OCI-LY7 (cell line): ENCODE data around the gene FBXL3. TPM values are rescaled to one million over a fixed set of nuclear protein-coding genes. Genes with fewer than 3 reads are reported as not detected.
A peak's percentile ranks its signal among the peaks of the same experiment; 100 is the strongest.

Source experiments
- Bru-seq: library from RNA; stranded (reverse); fragments of 400-500 nt; gene quantifications from one replicate; lab custom pipeline; 2021; lab: Mats Ljungman, UMichigan
- BruChase-seq, 2 experiments: library from RNA; stranded (reverse); fragments of 400-500 nt; gene quantifications; one replicate each; lab custom pipeline; 2021; lab: Mats Ljungman, UMichigan
- BruUV-seq: library from RNA; stranded (reverse); fragments of 400-500 nt; replicated peaks from 2 replicates; lab custom pipeline; 2021; lab: Mats Ljungman, UMichigan
- CTCF ChIA-PET: fragments of 300-600 bp; sonication (Branson Sonifier 250); formaldehyde crosslinking; loops from one replicate; lab custom pipeline; 2022; ENCODE audit warnings: antibody characterized with exemption; ENCODE audit not compliant: unreplicated experiment; lab: Charles Lee
- POLR2A ChIA-PET: fragments of 300-600 bp; sonication (Branson Sonifier 250); formaldehyde crosslinking; loops from one replicate; lab custom pipeline; 2022; ENCODE audit warnings: antibody characterized with exemption; lab: Charles Lee
- DNase-seq: peaks from one replicate; pipeline ENCODE4 v3.0.0-alpha.2; 2015; ENCODE audit warnings: low spot score
- H2AFZ ChIP-seq: fragments of 200-600 bp; sonication (generic), shearing (Covaris generic); 2 replicates; pipeline ENCODE4 v1.6.1; 2014; ENCODE audit warnings: mild to moderate bottlenecking, antibody characterized with exemption, low read length, moderate library complexity
- H3K27ac ChIP-seq: fragments of 200-600 bp; sonication (generic); 2 replicates; pipeline ENCODE4 v1.5.1; 2014; ENCODE audit warnings: mixed run types, low read depth, mild to moderate bottlenecking, moderate library complexity, low read length, inconsistent platforms; ENCODE audit not compliant: poor library complexity, severe bottlenecking
- H3K36me3 ChIP-seq: fragments of 200-600 bp; sonication (generic); 2 replicates; pipeline ENCODE4 v1.6.1; 2014; ENCODE audit warnings: mild to moderate bottlenecking, antibody characterized with exemption, low read length, moderate library complexity, mixed read lengths; ENCODE audit not compliant: insufficient read depth
- H3K4me1 ChIP-seq: fragments of 200-600 bp; sonication (generic); 2 replicates; pipeline ENCODE4 v1.5.1; 2014; ENCODE audit warnings: mild to moderate bottlenecking, low read length; ENCODE audit not compliant: insufficient read depth, poor library complexity, severe bottlenecking
- H3K4me2 ChIP-seq: fragments of 200-600 bp; sonication (generic); 2 replicates; pipeline ENCODE4 v1.6.1; 2014; ENCODE audit warnings: mild to moderate bottlenecking, low read length
- H3K4me3 ChIP-seq: fragments of 200-600 bp; sonication (generic); 2 replicates; pipeline ENCODE4 v1.5.1; 2014; ENCODE audit warnings: mild to moderate bottlenecking, low read depth, low read length; ENCODE audit not compliant: poor library complexity, severe bottlenecking
- H3K79me2 ChIP-seq: fragments of 200-600 bp; sonication (generic); 2 replicates; pipeline ENCODE4 v1.6.1; 2016; ENCODE audit warnings: low read depth, mild to moderate bottlenecking, low read length, moderate library complexity, mixed read lengths; ENCODE audit not compliant: insufficient read depth
- H3K9me2 ChIP-seq: fragments of 200-600 bp; sonication (generic); 2 replicates; pipeline ENCODE4 v1.6.1; 2016; ENCODE audit warnings: mild to moderate bottlenecking, low read length, mixed read lengths; ENCODE audit not compliant: insufficient read depth
- H3K9me3 ChIP-seq: fragments of 200-600 bp; sonication (generic); 2 replicates; pipeline ENCODE4 v1.6.1; 2014; ENCODE audit warnings: mild to moderate bottlenecking, mixed run types, low read length, mixed read lengths
- H4K20me1 ChIP-seq: fragments of 200-600 bp; sonication (generic); 2 replicates; pipeline ENCODE4 v1.6.1; 2014; ENCODE audit warnings: mild to moderate bottlenecking, antibody characterized with exemption, low read length, moderate library complexity, mixed read lengths; ENCODE audit not compliant: insufficient read depth
- EZH2phosphoT487 ChIP-seq: fragments of 200-600 bp; sonication (generic); IDR thresholded peaks from 2 replicates; pipeline ENCODE4 v1.6.1; 2018; ENCODE audit warnings: low read depth, borderline replicate concordance, mild to moderate bottlenecking, mixed run types, antibody characterized with exemption, low read length, moderate library complexity, mixed read lengths
- intact Hi-C: fragments of 100-400 bp; cut with micrococcal nuclease; formaldehyde crosslinking; loops from one replicate; pipeline ENCODE4 v1.10.0; 2022; ENCODE audit not compliant: unreplicated experiment
- long read RNA-seq: library from polyadenylated mRNA; stranded (forward); transcript quantifications from one replicate; pipeline ENCODE4 v2.0.0, GENCODE V29; 2022
- total RNA-seq, 2 experiments: library from RNA; depleted of rRNA in 1 of 2; stranded (reverse); fragments of >200 nt in 1 of 2; shearing (Covaris generic) in 1 of 2; gene quantifications; 2 replicates each; pipeline ENCODE4 v1.2.3, GENCODE V29; 2014 to 2022
- TF ChIP-seq, protein P1 (sequence below): fragments of 200-600 bp; sonication (generic); conservative IDR thresholded peaks from 2 replicates; pipeline ENCODE4 v1.5.1; 2014; ENCODE audit warnings: mild to moderate bottlenecking, antibody characterized with exemption, low read length, moderate library complexity, mixed read lengths

The FBXL3 gene, protein sequence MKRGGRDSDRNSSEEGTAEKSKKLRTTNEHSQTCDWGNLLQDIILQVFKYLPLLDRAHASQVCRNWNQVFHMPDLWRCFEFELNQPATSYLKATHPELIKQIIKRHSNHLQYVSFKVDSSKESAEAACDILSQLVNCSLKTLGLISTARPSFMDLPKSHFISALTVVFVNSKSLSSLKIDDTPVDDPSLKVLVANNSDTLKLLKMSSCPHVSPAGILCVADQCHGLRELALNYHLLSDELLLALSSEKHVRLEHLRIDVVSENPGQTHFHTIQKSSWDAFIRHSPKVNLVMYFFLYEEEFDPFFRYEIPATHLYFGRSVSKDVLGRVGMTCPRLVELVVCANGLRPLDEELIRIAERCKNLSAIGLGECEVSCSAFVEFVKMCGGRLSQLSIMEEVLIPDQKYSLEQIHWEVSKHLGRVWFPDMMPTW
- total RNA-seq (2014; rRNA removed; shearing (Covaris generic)) (21.6 and 23.4 TPM in 2 replicates), total RNA-seq (2022) (24.7 and 25.1 TPM in 2 replicates), Bru-seq, nascent RNA (percentile 89 among the genes with signal in this experiment), BruChase-seq, experiment 1, labeled RNA remaining after a 6-hour chase (percentile 70 among the genes with signal in this experiment), BruChase-seq, experiment 2, labeled RNA remaining after a 2-hour chase (percentile 91 among the genes with signal in this experiment)
- long read RNA-seq, transcript FBXL3-201 (5 exons, 3,503 nt), result major isoform, 51 of 76 reads
- long read RNA-seq, partial matches to known transcripts, result 3 of 76 reads
- long read RNA-seq, other reads (novel, unspliced or antisense), result 22 of 76 reads

DNA sequence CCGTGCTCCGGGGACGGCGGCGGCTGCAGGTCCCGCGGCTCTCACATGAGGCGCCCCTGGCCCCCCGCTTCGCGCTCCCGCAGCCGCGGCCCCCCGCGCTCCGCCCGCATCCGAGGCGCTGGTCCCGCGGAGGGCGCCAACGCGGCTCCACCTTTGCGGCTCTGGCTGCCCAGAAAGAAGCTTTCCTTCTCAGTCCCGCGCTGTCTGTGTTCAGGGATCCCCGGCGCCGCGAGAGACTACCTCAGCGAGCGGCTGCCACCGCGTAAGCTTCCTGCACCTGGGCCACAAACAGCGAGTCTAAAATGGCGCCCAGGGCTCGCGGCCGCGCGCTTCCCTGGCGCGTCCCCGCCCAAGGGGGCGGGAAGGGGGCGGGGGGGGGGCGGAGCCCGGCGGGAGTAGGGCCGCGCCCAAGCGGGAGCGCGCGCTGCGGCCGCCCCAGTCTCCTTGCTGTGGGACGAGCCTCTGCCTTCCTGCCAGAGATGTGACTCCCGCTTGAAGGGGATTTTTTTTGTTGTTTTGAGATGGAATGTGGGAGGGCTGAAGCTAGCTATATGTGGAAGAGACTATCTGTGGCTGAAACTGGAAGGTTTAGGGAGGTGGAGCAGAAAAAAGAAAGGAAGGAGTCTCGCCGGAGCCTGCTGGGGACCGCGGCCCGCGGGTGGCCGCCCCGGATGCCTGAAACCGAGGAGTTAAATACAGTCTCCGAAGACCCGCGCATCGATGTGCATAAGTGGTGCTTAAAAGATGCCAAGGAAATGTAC lies at the start of gene FBXL3:
Gene FBXL3, minus strand, starts transcription at position 299 of the 761 bp plus-strand sequence. CDS start 5,299 bp downstream, outside the sequence.
- Histone ChIP-seq H3K9me2 (no peaks in the 10 kb centered on the region), H3K4me2 (peak within 1 kb of the TSS; percentile 99), H3K79me2 (peaks cover 43% of the 10 kb centered on the region), H3K36me3 (peaks cover 16% of the 10 kb centered on the region; the same call in 1 of the 2 replicates), H3K4me1 (peaks cover 36% of the 10 kb centered on the region), H3K27ac (peak within 1 kb of the TSS; percentile 91), H4K20me1 (peaks cover 35% of the 10 kb centered on the region), H2AFZ (peak within 1 kb of the TSS; percentile 99), H3K4me3 (peak within 1 kb of the TSS; percentile 98), H3K9me3 (no peaks in the 10 kb centered on the region)
- TF ChIP-seq EZH2phosphoT487, result no peak
- TF ChIP-seq, protein P1, sequence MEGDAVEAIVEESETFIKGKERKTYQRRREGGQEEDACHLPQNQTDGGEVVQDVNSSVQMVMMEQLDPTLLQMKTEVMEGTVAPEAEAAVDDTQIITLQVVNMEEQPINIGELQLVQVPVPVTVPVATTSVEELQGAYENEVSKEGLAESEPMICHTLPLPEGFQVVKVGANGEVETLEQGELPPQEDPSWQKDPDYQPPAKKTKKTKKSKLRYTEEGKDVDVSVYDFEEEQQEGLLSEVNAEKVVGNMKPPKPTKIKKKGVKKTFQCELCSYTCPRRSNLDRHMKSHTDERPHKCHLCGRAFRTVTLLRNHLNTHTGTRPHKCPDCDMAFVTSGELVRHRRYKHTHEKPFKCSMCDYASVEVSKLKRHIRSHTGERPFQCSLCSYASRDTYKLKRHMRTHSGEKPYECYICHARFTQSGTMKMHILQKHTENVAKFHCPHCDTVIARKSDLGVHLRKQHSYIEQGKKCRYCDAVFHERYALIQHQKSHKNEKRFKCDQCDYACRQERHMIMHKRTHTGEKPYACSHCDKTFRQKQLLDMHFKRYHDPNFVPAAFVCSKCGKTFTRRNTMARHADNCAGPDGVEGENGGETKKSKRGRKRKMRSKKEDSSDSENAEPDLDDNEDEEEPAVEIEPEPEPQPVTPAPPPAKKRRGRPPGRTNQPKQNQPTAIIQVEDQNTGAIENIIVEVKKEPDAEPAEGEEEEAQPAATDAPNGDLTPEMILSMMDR, result no peak
- intact Hi-C loops, result loop anchor here (1.0 to 5.0 kb wide), 3 partner anchors 35 to 480 kb away; partner anchors contain the start of genes CLN5 and MYCBP2
- DNase-seq, result peak; percentile 91
- ChIA-PET CTCF (interaction anchor here (0.9 kb wide), 1 partner anchor 233 kb away, joined by 3 read pairs; no protein-coding TSS in a partner anchor), POLR2A (interaction anchor here (0.5 to 5.0 kb wide), 13 partner anchors 8 to 1220 kb away, joined by 3 to 28 read pairs (median 4); partner anchors contain the start of gene CLN5)
- no TSS peak for BruUV-seq

DNA sequence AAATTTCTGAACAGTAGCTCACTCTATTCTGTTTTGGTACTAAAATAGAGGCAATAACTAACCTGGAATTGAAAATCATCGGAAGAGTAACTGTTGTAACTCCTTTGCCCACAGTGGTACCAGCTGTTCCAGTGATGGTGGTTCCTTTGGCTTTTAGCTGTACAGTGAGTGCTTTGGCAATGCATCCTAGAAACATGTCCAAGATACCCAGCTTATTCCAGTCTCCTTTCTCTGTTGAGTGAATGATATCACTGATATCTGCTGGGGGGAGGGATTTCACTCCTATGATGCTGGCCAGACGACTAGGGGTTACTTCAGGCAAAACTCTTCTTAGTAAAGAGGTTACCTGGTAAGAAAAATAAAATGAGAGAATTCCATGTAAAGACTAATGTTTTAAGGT lies 40.6 kb upstream of the FBXL3 start:
- intact Hi-C loops, result no loop called here
- DNase-seq, result no peak
- H4K20me1 ChIP-seq, result no peaks in the 10 kb centered on the region
- H3K4me3 ChIP-seq, result no peak overlapping the region
- H3K4me2 ChIP-seq, result no peak overlapping the region
- peaks cover 79% of the 10 kb centered on the region for H3K36me3 ChIP-seq
- H3K79me2 ChIP-seq, result no peaks in the 10 kb centered on the region
- H3K4me1 ChIP-seq, result no peaks in the 10 kb centered on the region
- H3K9me3 ChIP-seq, result no peaks in the 10 kb centered on the region
- H3K27ac ChIP-seq, result no peak overlapping the region
- BruUV-seq, result no TSS peak
- H2AFZ ChIP-seq, result no peak overlapping the region
- H3K9me2 ChIP-seq, result no peaks in the 10 kb centered on the region
- ChIA-PET CTCF (no interaction called here), POLR2A (interaction anchor here (0.5 to 1.1 kb wide), 3 partner anchors 12 to 681 kb away, joined by 3 read pairs; no protein-coding TSS in a partner anchor)
- TF ChIP-seq, protein P1, result no peak
- no peak for TF ChIP-seq EZH2phosphoT487
